ENCODE results near the gene TNFRSF18.

TNFRSF18 gene

DNA sequence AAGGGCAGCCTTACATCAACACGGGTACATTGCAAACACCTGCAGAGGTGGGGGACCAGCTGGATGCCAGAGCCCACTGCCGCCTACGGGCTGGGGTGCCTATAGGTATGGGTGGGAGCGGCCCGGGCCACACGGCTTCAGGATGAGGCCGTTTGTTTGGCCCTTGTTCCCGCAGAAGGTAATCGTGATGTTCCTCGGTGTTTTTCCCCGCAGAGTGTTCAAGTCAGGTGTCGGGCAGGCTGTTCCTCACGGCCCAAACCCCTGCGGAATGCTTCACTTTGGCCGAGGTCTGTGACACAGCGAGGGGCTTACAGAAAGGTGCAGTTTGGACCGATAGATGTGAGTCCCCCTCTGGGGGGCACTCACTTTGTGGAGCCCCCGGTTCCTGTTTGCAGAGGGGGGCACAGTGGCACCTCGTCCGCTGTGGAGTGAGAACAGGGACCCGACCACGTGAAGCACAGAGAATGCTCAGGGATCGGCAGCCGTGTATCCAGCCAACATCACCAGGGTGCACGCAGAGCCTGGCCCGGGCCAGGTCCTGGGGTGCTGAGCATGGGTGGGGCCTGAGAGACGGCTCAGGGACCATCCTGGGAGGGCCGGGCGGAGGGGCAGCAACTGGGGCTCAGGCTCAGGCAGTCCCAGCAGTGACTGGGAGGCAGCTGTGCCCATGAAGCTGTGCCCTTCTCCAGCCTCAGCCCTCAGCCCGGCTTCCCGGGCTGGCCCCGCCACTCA, 33.2 kb downstream of the TNFRSF18 start:
- Histone ChIP-seq H3K4me3 (ENCODE audit: low read length) (no peak overlapping the region), H3K9ac (ENCODE audit: low read depth, low read length) (no peak overlapping the region), H3K36me3 (ENCODE audit: insufficient read depth, low read length) (no peaks in the 10 kb centered on the region), H3K4me2 (ENCODE audit: low read length) (no peak overlapping the region), H3K27me3 (ENCODE audit: control insufficient read depth, insufficient read depth, low read length) (peaks cover 63% of the 10 kb centered on the region), H3K9me3 (replicated peaks; ENCODE audit: low read length) (no peaks in the 10 kb centered on the region), H3K4me1 (ENCODE audit: control insufficient read depth, insufficient read depth, low read length) (no peaks in the 10 kb centered on the region)

DNA sequence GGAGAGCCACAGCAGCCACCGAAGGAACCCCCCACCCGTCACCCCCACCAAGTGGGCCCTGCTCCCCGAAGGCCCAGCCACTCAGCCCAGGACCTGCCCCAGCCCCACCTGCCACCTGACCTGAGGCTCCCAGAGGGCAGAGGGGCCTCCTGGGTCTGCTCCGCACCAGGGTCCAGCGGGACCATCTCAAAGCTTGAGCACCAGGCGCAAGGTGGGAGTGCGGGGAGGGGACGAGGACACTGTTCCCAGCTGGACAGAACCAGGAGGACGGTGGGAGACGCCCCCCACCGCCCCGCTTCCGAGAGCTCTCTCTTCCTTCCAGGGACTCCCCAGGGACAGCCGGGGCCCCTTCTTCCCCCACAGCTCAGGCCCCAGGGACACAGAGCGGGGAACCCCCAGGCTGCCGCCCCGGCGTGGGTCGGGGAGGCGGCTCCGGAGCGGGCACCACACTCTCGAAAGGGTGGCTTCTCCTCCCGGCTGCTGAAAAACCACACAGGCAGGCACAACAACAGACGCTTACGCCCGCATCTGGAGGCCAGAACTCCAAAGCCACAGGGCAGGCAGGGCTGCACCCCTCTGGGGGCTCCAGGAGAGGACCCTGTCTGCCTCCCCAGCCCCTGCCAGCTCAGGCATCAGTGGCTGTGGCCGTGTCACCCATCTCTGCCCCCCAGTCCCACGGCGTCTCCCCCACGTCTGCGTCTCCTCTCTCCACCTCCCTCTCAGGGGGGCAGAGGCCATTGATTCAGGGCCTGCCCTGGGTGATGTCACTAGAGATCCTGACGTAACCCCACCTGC, 34.6 kb downstream of the TNFRSF18 start:
- H3K4me3 ChIP-seq (ENCODE audit: low read length), result no peak overlapping the region
- peaks cover 52% of the 10 kb centered on the region for H3K27me3 ChIP-seq (ENCODE audit: control insufficient read depth, insufficient read depth, low read length)
- no peaks in the 10 kb centered on the region for H3K9me3 ChIP-seq (replicated peaks; ENCODE audit: low read length)
- no peaks in the 10 kb centered on the region for H3K36me3 ChIP-seq (ENCODE audit: insufficient read depth, low read length)
- no peak overlapping the region for H3K4me2 ChIP-seq (ENCODE audit: low read length)
- no peaks in the 10 kb centered on the region for H3K4me1 ChIP-seq (ENCODE audit: control insufficient read depth, insufficient read depth, low read length)
- no peak overlapping the region for H3K9ac ChIP-seq (ENCODE audit: low read depth, low read length)

DNA sequence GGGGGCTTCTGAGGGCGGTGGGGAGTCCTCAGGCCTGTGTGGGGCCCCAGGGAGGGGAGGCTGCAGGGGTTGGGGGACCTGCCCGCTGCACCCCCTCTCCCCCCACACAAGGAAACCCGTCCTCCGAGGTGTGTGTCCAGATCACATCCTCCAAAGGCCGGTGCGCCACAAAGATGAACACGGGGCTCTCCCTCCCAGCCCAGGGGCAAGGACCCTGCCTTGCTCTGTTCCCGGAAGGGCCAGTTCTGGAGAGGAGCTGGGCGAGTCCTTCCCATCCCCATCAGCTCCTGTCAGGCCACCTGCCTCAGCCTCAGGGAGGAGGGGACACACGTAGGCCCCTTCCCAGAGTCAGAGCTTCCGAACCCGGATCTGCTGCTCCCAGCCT, 35.2 kb downstream of the TNFRSF18 start:
- Histone ChIP-seq H3K4me2 (ENCODE audit: low read length) (no peak overlapping the region), H3K9ac (ENCODE audit: low read depth, low read length) (no peak overlapping the region), H3K4me3 (ENCODE audit: low read length) (no peak overlapping the region), H3K36me3 (ENCODE audit: insufficient read depth, low read length) (no peaks in the 10 kb centered on the region), H3K9me3 (replicated peaks; ENCODE audit: low read length) (no peaks in the 10 kb centered on the region), H3K4me1 (ENCODE audit: control insufficient read depth, insufficient read depth, low read length) (no peaks in the 10 kb centered on the region), H3K27me3 (ENCODE audit: control insufficient read depth, insufficient read depth, low read length) (peaks cover 47% of the 10 kb centered on the region)

DNA sequence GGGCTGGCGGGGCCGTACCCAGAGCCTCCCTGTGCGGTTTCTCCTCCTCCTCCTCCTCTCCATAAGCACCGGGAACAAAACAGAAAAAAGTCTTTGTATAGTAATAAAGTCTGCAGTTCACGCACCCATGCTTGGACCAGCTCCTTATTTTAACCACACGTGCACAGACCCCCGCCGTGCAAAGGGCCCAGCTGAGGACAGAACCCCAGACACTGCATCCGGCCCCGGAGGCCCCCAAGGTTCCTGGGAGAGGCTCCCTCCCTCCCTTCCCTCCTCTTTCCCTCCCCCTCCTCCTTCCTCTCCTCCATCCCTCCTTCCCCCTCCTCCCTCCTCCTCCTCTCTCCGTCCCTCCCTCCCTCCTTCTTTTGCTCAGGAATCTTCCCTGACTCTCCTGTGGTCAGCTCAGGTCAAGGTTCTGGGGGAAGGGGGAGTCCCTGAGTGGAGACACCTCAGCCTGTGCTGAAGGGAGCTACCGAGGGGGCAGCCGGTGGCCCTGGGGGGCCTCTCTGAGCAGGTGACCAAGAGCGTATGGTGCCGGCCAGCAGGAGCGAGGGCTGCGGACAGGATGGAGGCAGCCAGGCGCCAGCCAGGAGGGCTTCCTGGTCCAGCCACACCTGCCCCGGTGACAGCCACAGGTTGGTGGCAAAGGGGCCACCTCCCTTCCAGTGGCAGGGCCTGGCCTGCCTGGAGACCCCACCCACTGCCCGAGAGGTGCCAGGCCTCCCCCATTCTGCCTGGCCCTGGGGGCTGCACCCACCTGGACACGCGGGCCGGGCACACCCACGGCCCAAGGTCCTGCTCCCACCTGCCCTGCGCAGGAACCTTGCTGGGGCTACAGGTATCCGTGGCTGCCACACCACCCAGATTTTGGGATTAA, 35.9 kb downstream of the TNFRSF18 start:
- Histone ChIP-seq H3K4me2 (ENCODE audit: low read length) (no peak overlapping the region), H3K27me3 (ENCODE audit: control insufficient read depth, insufficient read depth, low read length) (peaks cover 51% of the 10 kb centered on the region), H3K4me1 (ENCODE audit: control insufficient read depth, insufficient read depth, low read length) (no peaks in the 10 kb centered on the region), H3K9me3 (replicated peaks; ENCODE audit: low read length) (no peaks in the 10 kb centered on the region), H3K36me3 (ENCODE audit: insufficient read depth, low read length) (no peaks in the 10 kb centered on the region), H3K9ac (ENCODE audit: low read depth, low read length) (no peak overlapping the region), H3K4me3 (ENCODE audit: low read length) (no peak overlapping the region)

DNA sequence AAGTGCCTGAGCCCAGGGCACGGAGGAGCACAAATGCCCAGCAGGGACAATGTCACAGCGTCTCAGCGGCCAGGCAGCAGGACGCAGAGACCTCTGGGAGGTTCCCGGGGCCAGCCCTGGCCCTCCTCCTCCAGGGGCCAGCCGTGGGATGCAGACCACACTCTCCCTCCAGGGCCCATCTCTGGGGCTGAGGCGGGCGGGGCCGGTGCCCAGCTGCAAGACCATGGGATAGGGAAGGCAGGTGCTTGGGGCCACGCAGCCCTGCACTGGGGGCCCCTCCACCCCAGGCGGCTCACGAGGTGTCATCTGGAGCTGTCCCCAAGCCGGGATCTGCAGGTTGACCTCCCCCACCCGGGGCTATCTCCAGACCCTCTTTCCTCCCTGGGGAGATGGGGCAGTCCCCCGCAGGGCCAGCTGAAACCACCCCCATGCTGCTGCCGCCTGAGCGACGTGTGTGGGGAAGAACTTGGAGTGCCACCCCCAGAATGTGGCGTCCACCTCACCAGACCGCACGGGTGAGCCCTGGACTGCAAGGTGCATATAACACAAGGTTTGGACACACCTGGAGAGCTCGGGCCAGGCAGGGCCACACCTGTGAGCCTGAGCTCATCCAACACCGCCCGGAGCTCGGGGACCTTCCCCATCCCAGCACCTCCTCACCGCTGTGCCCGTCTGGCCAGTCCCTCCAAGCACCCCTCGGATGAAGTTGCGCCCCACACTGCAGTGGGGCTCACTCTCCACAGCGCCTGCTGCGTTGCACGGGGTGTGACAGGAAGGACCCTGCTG, 36.8 kb downstream of the TNFRSF18 start:
- no peak overlapping the region for H3K9ac ChIP-seq (ENCODE audit: low read depth, low read length)

DNA sequence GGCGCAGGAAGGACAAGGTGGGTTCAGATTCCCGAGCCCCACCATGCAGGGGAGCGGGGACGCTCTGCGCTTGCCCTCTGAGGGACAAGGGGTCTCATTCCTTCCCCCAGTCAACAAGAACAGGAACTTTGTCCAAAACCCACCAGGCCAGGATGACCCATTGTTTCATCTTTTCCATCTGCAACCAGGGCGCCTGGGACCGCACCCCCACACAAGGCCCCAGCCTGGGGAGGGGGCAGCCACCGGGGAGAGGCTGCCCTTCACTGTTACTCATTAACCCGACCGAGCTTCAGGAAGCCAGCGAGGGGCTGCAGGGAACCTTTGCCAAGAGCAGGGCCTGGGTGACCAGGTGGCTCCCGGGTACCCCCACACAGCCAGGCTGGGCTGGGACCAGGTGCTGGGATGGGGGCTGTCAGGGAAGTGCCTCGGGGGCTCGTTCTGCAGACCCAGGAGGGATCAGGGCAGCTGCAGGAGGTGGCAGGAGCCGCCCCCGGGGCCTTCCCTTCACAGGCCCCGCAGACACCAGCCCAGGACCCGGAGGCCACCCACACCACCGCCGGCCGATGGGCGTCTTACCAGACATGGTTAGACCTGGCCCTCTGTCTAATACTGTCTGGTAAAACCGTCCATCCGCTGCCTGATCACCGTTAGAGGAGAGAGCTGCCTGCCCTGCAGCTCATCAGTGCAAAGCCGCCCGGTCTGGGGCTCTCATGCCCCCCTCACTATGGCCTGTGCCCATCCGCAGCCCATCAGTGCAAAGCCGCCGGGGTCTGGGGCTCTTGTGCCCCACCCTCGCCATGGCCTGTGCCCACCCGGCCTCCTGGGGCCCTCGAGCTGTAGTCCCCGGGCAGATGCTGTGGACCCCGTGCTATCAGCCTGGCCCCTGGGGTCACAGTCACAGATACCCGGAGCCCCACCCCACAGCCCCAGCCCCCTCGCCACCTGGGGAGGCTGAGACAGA, 37.7 kb downstream of the TNFRSF18 start:
- H3K9me3 ChIP-seq (replicated peaks; ENCODE audit: low read length), result no peaks in the 10 kb centered on the region
- no peak overlapping the region for H3K9ac ChIP-seq (ENCODE audit: low read depth, low read length)
- peaks cover 42% of the 10 kb centered on the region for H3K27me3 ChIP-seq (ENCODE audit: control insufficient read depth, insufficient read depth, low read length)
- no peak overlapping the region for H3K4me2 ChIP-seq (ENCODE audit: low read length)
- H3K4me1 ChIP-seq (ENCODE audit: control insufficient read depth, insufficient read depth, low read length), result no peaks in the 10 kb centered on the region
- H3K4me3 ChIP-seq (ENCODE audit: low read length), result no peak overlapping the region
- H3K36me3 ChIP-seq (ENCODE audit: insufficient read depth, low read length), result no peaks in the 10 kb centered on the region

More for the DNA sequence above, 36.8 kb downstream of the TNFRSF18 start:
- H3K9me3 ChIP-seq (replicated peaks; ENCODE audit: low read length), result no peaks in the 10 kb centered on the region
- H3K4me3 ChIP-seq (ENCODE audit: low read length), result no peak overlapping the region
- no peak overlapping the region for H3K4me2 ChIP-seq (ENCODE audit: low read length)
- H3K27me3 ChIP-seq (ENCODE audit: control insufficient read depth, insufficient read depth, low read length), result peaks cover 51% of the 10 kb centered on the region
- H3K36me3 ChIP-seq (ENCODE audit: insufficient read depth, low read length), result no peaks in the 10 kb centered on the region
- H3K4me1 ChIP-seq (ENCODE audit: control insufficient read depth, insufficient read depth, low read length), result no peaks in the 10 kb centered on the region

DNA sequence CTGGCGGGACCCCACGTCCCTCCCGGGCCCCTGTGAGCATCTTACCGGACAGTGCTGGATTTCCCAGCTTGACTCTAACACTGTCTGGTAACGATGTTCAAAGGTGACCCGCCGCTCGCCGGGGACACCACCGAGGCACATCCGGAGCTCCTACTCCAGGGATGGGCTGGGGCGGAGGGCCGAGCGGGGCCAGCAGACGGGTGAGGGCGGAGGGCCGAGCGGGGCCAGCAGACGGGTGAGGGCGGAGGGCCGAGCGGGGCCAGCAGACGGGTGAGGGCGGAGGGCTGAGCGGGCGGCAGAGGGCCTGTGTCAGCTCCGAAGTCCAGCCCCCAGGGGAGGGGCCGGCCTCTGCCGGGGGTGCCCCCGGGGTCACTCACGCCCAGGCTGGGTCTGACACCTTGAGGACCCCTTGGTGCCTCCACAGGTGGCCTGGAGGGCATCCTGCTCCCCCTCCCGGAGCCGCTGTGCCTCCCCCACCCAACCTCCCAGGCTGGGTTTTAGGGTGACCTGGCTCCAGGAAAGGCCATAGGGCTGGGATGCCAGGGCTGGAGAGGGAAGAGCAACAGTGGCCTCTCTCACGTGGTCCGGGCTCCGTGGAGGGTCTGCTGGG, 38.4 kb downstream of the TNFRSF18 start:
- H3K4me1 ChIP-seq (ENCODE audit: control insufficient read depth, insufficient read depth, low read length), result no peaks in the 10 kb centered on the region
- H3K4me2 ChIP-seq (ENCODE audit: low read length), result no peak overlapping the region
- H3K4me3 ChIP-seq (ENCODE audit: low read length), result no peak overlapping the region
- no peak overlapping the region for H3K9ac ChIP-seq (ENCODE audit: low read depth, low read length)
- H3K27me3 ChIP-seq (ENCODE audit: control insufficient read depth, insufficient read depth, low read length), result peaks cover 35% of the 10 kb centered on the region
- H3K9me3 ChIP-seq (replicated peaks; ENCODE audit: low read length), result no peaks in the 10 kb centered on the region
- H3K36me3 ChIP-seq (ENCODE audit: insufficient read depth, low read length), result no peaks in the 10 kb centered on the region

DNA sequence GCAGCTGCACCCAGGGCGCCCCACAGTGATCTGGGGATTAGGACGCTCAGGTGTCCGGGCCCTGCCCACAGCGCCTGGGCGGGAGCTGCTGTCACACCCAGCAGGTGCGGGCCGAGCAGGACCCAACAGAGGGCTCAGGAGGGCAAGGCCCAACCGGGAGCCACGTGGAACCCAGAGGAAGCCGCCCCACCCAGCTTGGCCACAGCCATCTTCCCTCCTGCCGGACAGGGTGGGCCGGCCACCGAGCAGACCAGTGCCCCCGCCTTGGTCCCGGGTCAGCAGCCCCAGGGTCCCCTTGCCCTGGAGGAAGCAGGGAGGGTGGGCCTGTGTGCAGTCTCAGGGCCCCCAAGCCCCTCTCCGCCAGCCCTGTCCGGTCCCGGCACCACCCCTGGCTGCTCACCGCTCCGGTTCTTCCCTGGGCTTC, 39.0 kb downstream of the TNFRSF18 start:
- H3K9me3 ChIP-seq (replicated peaks; ENCODE audit: low read length), result no peaks in the 10 kb centered on the region
- H3K4me2 ChIP-seq (ENCODE audit: low read length), result no peak overlapping the region
- peaks cover 33% of the 10 kb centered on the region for H3K27me3 ChIP-seq (ENCODE audit: control insufficient read depth, insufficient read depth, low read length)
- H3K9ac ChIP-seq (ENCODE audit: low read depth, low read length), result no peak overlapping the region
- no peaks in the 10 kb centered on the region for H3K36me3 ChIP-seq (ENCODE audit: insufficient read depth, low read length)
- H3K4me3 ChIP-seq (ENCODE audit: low read length), result no peak overlapping the region
- H3K4me1 ChIP-seq (ENCODE audit: control insufficient read depth, insufficient read depth, low read length), result no peaks in the 10 kb centered on the region

DNA sequence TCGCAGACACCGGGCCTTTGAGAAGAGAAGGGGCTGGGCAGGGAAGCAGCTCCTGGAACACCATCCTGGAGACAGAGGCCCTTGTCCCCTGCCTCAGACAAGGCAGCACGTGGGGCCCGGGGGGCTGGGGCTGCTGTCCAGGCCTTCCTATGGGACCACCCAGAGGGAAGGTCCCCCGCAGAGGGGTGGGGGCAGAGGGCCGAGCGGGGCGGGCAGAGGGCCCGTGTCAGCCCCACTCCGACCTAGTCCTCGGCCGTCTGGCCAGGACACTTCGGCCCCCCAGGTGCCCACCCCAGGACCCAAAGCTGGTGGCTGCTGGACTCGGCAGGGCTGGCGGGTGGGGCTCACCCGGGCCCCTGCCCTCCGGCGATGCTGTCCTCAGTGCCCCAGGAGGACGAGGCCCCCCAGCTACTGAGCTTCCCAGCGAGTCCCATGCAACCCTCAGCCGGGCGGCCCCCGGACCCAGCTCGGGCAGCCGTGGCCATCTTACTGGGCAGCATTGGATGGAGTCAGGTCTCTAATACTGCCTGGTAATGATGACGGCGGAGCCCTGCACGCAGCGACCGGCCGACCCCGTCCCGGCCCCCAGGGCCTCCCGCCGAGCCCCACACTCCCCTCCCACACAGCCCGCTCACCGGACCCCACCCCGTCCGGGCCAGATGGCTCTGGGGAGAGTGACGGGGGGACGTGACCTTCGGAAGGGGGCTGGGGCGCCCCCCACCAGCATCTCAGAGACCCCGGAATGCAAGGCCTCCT, 39.6 kb downstream of the TNFRSF18 start:
- H3K4me2 ChIP-seq (ENCODE audit: low read length), result no peak overlapping the region
- H3K4me1 ChIP-seq (ENCODE audit: control insufficient read depth, insufficient read depth, low read length), result no peaks in the 10 kb centered on the region
- no peaks in the 10 kb centered on the region for H3K9me3 ChIP-seq (replicated peaks; ENCODE audit: low read length)
- H3K4me3 ChIP-seq (ENCODE audit: low read length), result no peak overlapping the region
- H3K36me3 ChIP-seq (ENCODE audit: insufficient read depth, low read length), result no peaks in the 10 kb centered on the region
- peaks cover 27% of the 10 kb centered on the region for H3K27me3 ChIP-seq (ENCODE audit: control insufficient read depth, insufficient read depth, low read length)
- no peak overlapping the region for H3K9ac ChIP-seq (ENCODE audit: low read depth, low read length)
